ENCODE data around the gene LANCL1. TPM values are rescaled to one million over a fixed set of nuclear protein-coding genes. Genes with fewer than 3 reads are reported as not detected.

LANCL1 gene
- total RNA-seq, 4 donors from 2014 or later: 19.7 to 38.3 (median 24.3) TPM

GRCh38 chr2:210474776-210475175 is 1.8 kb downstream of the LANCL1 start:
- Histone ChIP-seq H3K4me3 (no peak overlapping the region), H3K4me1 (peaks cover 10 to 22% of the 10 kb centered on the region in 2 donors), H3K27ac (no peak overlapping the region), H3K36me3 (peaks cover 0 to 20% of the 10 kb centered on the region in 2 donors), H3K9me3 (no peaks in the 10 kb centered on the region), H3K27me3 (no peaks in the 10 kb centered on the region)
- TF ChIP-seq POLR2A (IDR thresholded peaks at IDR 0.05) (no peak), CTCF (IDR thresholded peaks at IDR 0.05 in 4 of 5, conservative IDR thresholded peaks at IDR 0.05 in 1 of 5) (no peak)
- ATAC-seq: no peak
- in situ Hi-C loops (cut with MboI; ENCODE audit: low sequenced_read_pairs in 4 of 4): no loop called here
- no peak for DNase-seq
- intact Hi-C loops (cut with DNase I; ENCODE audit: low total_unique reads): loop anchor here (10.0 kb wide), 1 partner anchor 180 kb away; no protein-coding TSS in a partner anchor

- TF ChIP-seq CTCF (IDR thresholded peaks at IDR 0.05 in 4 of 5, conservative IDR thresholded peaks at IDR 0.05 in 1 of 5) (no peak), POLR2A (IDR thresholded peaks at IDR 0.05) (no peak)
- H3K9me3 ChIP-seq: no peaks in the 10 kb centered on the region
- peak overlapping the region in 1 of 4 donors; percentile 28 for H3K27ac ChIP-seq
- intact Hi-C loops (cut with DNase I; ENCODE audit: low total_unique reads): no loop called here
- H3K27me3 ChIP-seq: no peaks in the 10 kb centered on the region
- H3K4me3 ChIP-seq: no peak overlapping the region
- DNase-seq: no peak
- peaks cover 7 to 28% of the 10 kb centered on the region in 2 donors for H3K4me1 ChIP-seq
- no peak for ATAC-seq
- peaks cover 0 to 32% of the 10 kb centered on the region in 2 donors for H3K36me3 ChIP-seq
- in situ Hi-C loops (cut with MboI; ENCODE audit: low sequenced_read_pairs in 4 of 4): no loop called here
Measured at GRCh38 chr2:210461401-210461800, 15.2 kb downstream of the LANCL1 start.

GRCh38 chr2:210460322-210461227 is 16.0 kb downstream of the LANCL1 start:
- ATAC-seq (no peak), DNase-seq (no peak)
- Histone ChIP-seq H3K27me3 (no peaks in the 10 kb centered on the region), H3K36me3 (peaks cover 0 to 24% of the 10 kb centered on the region in 2 donors), H3K4me1 (peaks cover 7 to 28% of the 10 kb centered on the region in 2 donors), H3K4me3 (no peak overlapping the region), H3K9me3 (no peaks in the 10 kb centered on the region), H3K27ac (peak overlapping the region in 2 of 4 donors; percentile 7 to 28)
- in situ Hi-C loops (cut with MboI; ENCODE audit: low sequenced_read_pairs in 4 of 4) (no loop called here), intact Hi-C loops (cut with DNase I; ENCODE audit: low total_unique reads) (no loop called here)
- TF ChIP-seq POLR2A (IDR thresholded peaks at IDR 0.05) (no peak), CTCF (IDR thresholded peaks at IDR 0.05 in 4 of 5, conservative IDR thresholded peaks at IDR 0.05 in 1 of 5) (no peak)

- DNase-seq: no peak
- TF ChIP-seq CTCF (IDR thresholded peaks at IDR 0.05 in 4 of 5, conservative IDR thresholded peaks at IDR 0.05 in 1 of 5): no peak
- TF ChIP-seq POLR2A (IDR thresholded peaks at IDR 0.05): no peak
- Histone ChIP-seq H3K9me3 (no peaks in the 10 kb centered on the region), H3K4me1 (peaks cover 7 to 28% of the 10 kb centered on the region in 2 donors), H3K4me3 (no peak overlapping the region), H3K27ac (peak overlapping the region in 1 of 4 donors; percentile 28), H3K27me3 (no peaks in the 10 kb centered on the region), H3K36me3 (peaks cover 0 to 21% of the 10 kb centered on the region in 2 donors)
- intact Hi-C loops (cut with DNase I; ENCODE audit: low total_unique reads): no loop called here
- in situ Hi-C loops (cut with MboI; ENCODE audit: low sequenced_read_pairs in 4 of 4): no loop called here
- ATAC-seq: no peak
Measured at GRCh38 chr2:210459880-210460279, 16.7 kb downstream of the LANCL1 start.
